Neural cell (in vitro differentiated cells): ENCODE measurements around the gene SMPD3.

Experiments
- EP300 ChIP-seq: fragments of 450-650 bp; conservative IDR thresholded peaks from 2 replicates; pipeline ENCODE4 v1.6.1; 2014; ENCODE audit warnings: antibody characterized with exemption, mild to moderate bottlenecking, moderate library complexity; ENCODE audit not compliant: poor library complexity, severe bottlenecking
- EZH2 ChIP-seq: fragments of 200-600, 300-800 bp; shearing (Covaris generic), sonication (generic); IDR thresholded peaks from 2 replicates; pipeline ENCODE4 v1.6.1; 2014; ENCODE audit warnings: antibody characterized with exemption, low read length, borderline replicate concordance, mild to moderate bottlenecking; ENCODE audit not compliant: insufficient read depth, poor library complexity, severe bottlenecking
- REST ChIP-seq: IDR thresholded peaks from 2 replicates; pipeline ENCODE4 v1.6.1; 2012; ENCODE audit warnings: borderline replicate concordance

GRCh38 chr16:68480084-68480995 lies 32.0 kb upstream of the SMPD3 start:
- TF ChIP-seq REST (no peak), EP300 (no peak), EZH2 (no peak)
